Activated naive CD4-positive, alpha-beta T cell treated with Interleukin-2 at 50 U/mL for 16 hours (primary cell): ENCODE results near the gene PRDM2.
"Not testable (repeated sequence)": the region's sequence is repeated elsewhere in the genome, so short reads cannot be mapped to it uniquely, and the experiment has no call there.

Experiments used
- DNase-seq: peaks from one replicate; pipeline ENCODE4 v3.0.0-alpha.2; 2020

Gene PRDM2

DNA sequence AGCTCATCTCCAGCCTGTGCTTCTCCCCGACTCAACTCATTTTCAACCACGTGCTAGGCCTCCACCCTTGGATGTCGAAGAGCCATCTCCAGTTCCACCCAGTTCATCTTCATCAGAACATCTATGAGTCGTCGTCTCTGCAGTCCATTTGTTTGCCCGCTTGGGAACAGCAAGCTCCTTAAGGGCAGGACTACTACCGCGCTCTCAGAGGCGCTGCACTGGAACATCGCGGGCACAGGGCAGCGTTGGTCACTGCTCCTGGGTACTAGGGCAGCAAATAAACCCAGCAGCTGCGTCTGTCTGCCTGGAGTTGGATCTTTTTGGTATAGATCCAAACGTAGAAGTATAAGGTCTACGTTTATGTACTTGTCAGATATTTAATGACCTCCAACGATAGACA lies 478 bp upstream of the PRDM2 start:
- peak; percentile 3 for DNase-seq

DNA sequence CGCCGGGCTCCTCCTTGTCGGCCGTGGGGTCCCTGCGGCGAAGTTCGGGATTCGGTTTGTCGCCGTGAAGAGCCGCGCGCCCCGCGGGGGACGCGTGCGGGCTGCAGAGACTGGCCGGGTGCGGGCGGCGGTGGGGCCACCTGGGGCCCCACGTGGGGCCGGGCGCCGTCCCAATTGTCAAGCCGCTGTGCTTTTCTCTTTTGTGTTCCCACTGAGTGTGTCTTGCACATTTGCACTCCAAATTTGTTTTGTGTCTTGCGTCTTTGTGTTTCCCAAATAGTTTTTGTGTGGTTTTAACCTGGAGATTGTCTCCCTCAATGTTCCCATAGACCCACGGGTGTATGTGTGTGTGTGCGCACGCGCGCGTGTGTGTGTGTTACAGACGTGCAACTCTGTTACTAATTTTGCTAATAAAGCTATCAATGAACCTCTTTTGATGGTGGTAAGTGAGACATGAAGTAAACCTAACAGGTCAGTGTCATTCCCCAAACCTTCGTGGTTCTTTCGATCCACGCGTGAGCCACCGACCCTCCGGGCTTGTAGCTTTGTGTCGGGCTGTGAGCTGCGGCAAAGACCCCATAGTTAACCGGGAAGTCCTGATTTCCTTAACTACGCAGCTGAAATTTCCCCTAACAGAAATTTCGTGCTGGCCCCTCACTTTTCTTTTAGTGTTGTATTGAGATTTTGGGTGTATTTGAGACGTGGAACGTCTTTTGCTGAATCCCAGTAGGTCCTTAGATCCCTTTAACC lies 708 bp downstream of the PRDM2 start:
- peak; percentile 47 for DNase-seq

DNA sequence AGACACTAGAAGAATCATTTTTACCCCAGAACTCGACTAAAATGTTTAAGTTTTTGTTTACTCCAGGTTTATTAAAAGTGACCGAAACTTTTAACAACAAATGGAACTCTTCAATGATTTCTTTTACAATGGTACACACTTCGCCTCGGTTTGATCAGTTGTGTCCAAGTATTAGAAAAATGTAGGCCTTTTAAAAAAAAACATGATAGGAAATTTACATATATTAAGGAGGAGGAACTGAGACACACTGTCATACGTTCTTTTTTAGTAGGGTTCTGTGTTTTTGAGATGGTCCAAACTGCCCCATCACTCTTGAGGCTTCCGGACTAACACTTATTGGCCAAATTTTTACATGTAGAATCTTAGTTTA lies 1.3 kb downstream of the PRDM2 start:
- DNase-seq: no peak

DNA sequence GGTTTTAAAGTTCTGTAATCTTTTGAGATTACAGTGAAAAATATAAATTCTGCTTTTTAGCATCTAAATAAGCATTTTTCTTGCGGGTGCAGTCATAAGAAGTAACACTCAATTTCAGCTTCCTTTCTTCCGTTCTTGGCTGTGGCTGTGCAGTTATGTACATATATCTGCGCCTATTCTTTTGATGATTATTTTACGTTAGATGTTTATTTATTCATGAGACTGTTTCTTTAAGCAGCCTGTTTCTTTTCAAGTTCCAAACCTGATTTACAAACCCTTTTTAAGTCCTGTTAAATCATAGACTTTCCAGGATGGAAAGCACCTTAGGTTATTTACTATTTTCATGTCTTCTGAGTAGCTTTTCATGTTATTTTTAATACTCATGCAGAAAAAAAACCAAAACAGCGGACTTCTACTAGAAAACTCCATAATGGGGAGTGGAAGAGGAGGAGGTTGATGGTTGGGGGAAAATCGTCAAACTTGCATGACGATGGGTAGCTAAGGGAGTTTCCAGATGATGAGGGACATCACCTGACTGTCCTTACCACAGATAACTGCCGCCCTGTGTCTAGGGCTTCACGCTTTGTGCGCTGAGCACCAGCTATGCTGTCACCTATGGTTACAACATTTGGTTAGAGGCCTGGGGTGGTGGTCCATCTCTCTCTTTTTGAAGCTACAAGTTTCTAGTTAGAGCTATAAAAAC lies 2.6 kb downstream of the PRDM2 start:
- DNase-seq: peak; percentile 74

DNA sequence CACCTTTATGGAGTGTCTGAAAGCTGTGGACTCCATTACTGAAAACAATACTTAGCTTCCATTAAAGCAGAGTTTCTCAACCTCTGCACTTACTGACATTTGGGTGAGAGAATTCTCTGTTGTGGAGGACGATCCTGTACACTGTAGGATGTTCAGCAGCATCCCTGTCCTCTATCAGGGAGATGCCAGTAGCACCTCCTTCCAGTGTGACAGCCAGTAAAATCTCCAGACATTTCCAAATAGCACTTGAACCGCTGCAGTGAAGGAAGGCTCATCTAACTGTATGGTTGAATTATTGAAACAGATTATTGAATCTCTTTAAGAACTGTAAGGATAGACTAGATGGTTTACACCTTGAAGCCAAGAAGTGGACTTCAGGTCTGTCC lies 3.1 kb downstream of the PRDM2 start:
- no peak for DNase-seq

DNA sequence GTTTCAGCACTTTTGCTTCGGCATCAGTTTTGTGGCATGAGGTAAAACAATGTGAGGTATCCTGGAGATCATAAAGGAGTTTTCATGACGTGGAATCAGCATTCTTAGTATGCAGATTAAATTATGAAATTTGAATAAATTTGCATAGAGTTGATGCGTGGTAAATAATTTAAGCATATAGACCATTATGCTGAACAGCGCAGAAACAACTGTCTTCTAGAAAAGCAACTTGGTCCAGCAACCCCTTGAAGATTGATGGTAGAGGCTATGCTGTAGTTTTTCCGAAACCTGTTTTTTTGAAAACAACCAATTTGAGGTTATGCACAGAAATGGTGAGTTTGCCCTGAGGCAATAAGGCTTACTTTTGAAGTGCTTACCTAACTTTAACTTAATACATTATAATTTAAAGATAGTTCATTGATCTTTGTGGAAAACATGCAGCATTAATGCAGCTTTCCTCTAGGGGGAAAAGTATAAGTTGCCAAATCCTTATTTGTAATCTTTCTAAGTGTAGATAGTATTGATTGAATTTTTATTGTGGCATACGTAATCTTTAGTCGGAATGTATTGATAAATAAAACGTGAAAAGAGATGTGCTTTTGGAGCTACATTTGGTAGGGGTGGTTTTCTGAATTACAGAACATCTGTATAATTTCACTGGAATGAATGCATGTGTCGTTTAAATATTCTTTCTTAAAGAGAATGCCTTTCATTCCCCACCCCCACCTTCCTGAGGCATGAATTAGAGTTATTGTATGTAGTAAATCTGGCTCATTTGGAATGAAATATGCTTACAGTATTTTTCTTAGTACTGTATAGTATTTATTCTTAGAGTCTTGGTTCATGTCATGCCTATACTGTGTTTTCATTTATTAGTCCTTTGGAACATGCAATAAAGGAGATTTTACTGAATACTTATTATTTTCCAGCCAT lies 3.8 kb downstream of the PRDM2 start:
- no peak for DNase-seq

DNA sequence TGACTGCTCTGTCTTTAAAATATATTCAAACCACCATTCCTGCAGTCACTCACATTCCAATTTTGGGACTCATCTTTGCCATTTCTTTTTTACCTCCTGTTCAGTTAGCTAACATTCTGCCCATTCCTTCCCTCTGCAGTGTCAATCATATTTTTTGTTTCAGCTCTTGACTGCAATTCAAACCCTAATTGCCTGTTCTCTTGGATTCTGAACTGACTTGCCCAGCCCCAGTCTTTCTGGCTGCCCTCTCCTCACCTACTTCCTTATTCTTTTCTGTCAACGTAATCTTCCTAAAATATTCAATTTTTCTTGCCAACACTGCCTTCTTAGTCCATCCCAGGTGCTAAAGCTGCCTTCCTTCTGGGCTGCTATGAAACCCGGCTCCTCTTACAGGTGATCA lies 6.1 kb downstream of the PRDM2 start:
- no peak for DNase-seq

DNA sequence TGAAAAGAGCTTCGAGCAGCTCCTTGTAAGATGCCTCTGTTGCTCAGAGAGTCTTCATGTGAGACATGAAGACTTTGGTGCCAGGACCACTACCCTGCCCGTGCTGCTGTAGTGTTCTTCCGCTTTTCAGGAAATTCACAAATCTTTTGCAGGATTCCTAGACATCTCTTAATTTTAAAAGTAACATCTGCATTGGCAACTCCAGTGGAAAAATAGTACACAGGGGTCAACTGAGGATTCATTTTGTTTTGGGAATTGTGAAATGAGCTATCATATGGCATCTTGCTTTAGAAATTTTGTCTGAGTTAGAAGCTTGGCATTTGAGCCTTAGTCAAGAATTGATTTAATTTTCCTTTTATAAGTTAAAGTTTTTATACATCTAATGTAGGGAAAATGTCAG lies 7.2 kb downstream of the PRDM2 start:
- no peak for DNase-seq

DNA sequence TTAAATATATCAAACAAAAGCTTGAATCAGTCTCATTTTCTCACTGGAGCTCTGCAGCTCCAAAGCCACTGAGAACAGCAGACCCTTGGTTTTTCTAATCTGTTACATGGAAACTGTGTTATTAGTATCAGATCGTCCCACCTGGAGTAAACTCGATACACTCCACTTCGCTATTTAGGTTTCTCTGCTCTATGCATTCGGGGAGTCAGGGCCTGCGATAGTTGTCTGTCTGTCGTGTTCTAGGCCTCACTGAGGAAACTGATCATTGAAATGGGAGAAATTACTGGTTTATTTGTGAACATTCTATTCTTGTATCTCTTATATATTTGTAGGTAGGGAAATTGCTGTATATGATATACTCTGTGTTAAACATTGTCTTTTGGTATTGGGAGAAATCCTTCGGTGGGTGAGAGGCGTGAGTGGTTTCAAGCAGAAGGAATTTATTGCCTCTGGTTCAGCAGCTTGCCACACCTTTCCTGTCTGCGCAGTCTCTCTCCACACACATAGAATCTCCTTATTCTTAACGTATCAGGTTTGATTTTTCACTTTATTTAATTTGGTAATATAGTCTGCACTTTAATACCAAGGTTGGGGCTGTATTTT lies 8.5 kb downstream of the PRDM2 start:
- DNase-seq: no peak

DNA sequence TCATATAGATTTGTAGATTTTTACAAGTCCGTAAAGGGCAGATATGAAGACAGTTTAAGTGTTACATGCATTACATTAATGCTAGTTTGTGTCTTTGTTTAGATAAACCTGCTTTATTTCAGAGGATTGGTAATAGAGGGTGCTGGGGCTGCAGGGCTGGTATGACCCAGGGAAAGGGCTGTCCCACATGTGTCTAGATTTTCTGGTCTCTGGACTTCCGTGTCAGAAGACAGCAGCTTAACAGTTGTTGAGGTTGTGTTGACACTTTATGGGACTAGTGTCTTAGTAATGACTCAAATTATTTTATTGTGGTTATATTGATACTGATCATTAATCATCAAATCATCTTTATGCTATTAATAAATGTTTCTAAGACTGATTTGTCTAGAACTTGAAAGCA lies 10.1 kb downstream of the PRDM2 start:
- DNase-seq: no peak

DNA sequence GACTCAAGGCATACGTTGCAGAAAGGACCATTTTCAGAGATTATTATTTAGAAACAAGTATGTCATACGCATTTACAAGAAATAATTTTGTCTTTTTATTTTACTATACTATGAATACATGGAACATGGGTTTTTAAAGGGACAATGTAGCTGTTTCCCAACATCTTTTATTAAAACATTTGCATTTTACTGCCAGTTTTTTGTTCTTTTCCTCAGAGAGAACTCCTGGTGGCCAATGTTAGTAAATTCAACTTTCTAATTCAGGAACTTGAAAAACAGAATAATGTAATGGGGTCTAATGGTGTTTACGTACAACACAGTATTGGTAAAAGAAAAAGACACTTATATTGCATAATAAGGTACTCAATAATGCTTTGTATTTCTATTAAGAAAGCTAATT lies 14.9 kb downstream of the PRDM2 start:
- no peak for DNase-seq

DNA sequence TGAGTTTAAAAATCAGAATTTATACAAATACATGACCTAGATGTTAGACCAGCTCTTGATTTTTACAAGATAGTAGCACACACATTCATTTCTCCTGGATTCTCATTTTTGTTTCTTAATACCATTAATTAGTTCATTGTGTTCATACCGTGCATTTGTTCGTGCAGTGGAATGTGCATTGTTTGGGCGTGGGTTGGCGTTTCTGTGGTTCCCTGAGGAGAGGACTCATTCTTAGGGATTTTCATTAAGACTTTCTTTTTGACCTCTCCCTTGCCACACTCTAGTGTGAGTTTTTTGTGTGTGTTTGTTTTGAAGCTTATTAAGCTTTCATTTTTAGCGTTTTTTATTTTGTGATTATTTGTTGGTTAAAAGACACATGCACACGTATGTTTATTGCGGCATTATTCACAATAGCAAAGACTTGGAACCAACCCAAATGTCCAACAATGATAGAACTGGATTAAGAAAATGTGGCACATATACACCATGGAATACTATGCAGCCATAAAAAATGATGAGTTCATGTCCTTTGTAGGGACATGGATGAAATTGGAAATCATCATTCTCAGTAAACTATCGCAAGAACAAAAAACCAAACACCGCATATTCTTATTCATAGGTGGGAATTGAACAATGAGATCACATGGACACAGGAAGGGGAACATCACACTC lies 15.8 kb downstream of the PRDM2 start:
- not testable (repeated sequence) for DNase-seq

DNA sequence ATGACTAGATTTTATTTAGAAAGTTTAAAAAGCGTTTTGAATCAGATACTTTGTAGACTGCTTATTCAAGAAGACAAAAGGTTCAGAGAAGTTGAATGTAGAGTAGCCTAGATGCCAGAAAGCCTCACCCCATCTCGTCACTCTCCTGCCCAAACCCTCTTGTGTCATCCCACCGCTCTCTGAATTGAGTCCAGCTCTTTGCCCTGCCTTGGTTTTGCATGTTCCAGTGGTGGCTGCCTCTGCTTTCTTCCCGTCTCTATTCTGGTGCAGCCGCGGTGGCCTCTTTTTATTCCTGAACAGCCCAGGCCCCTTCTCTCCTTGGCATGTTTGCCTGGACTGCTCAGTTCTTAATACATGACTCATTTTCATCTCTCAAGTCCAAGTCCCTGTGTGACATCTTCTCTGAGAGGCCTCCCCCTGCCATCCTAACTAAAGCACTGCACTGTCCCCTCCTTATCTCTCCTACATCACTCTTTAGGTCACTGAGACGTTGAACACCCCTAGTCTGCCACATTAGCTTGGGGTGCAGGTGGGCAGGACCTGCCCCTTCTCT lies 22.9 kb downstream of the PRDM2 start:
- DNase-seq: no peak

DNA sequence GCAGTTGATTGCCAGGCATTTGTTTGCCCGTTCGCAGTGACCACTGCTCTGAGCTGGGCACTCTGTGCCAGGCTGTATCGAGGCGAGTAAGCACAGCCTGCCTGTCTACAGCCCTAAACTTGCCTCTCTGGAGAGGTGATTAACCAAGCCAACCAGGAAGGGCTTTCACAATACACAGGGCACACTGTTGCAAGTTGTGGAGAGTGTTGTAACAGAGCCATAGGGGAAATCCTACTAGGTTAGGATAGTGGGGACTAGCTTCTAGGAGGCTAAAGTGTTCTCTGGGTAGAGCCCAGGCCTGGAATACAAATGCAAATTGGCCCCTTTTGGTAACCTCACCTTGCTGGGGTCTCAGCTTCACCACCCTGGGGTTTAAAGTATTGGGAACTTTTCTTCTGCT lies 23.8 kb downstream of the PRDM2 start:
- no peak for DNase-seq

DNA sequence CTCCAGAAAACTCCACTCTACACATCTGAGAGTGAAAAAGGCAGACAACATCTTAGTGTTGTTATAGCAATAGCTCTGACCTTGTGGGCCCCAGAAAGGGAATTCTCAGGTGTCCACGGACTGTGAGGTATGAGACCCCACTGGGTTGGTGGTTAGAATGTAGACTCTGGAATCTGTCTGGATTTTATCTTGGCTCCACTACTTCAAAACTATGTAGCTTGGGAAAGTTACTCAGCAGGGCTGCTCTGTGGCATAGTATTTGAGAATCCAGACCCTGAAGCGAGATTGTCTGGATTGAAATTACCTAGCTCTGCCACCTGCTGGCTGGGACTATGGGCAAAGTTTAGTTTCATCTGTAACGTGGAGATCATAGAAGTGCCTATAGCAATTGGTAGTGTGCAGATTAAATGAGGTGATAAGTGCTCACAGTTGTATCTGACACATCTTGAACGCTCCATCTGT lies 25.8 kb downstream of the PRDM2 start:
- peak; percentile 50 for DNase-seq

DNA sequence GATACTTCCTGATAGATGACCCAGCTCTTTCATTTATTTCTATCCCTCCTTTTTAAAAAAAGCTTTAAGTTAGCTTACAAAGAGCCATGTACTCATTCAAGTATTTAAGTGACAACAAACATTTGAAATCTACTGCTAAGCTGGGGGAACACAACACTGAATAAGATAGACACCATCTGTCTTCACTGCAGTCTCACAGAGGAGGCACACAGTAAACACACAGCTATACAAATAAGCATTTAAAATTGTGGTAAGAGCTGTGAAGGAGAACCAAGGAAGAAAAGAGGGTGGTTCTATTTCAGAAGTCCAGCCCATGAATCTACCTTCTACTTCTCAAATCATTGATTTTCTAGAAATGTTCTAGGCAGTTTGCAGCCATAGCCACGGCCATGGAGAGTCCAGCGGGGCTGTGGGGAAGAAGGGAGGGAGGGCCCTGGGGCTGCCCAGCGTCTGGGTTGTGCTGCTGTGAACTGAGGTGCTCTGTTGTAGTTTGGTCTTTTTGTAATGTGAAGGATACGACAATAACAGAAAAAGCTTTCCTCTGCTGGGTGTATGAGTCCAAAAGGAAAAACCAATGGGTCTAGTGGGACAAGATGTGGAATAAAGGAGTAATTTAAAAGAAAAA lies 28.2 kb downstream of the PRDM2 start:
- DNase-seq: no peak

DNA sequence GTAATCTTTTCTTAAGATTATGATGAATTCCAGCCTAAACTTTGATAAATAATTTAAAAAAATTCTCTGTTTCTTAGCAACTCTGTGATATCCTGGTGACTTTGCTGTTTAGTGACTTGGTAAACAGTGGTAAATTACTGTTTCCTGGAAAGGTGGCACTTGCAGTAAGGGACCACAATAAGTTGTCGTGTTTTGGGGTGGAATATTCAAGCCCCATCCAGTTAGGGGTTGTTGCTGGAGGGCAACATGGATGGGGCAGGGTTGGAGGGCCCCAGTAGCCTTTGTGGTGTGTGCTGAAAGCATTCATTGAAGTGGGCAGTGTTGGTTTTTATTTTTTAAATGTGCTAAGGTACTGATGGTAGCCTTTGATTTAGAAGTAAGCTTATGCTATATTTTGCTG lies 30.3 kb downstream of the PRDM2 start:
- no peak for DNase-seq

DNA sequence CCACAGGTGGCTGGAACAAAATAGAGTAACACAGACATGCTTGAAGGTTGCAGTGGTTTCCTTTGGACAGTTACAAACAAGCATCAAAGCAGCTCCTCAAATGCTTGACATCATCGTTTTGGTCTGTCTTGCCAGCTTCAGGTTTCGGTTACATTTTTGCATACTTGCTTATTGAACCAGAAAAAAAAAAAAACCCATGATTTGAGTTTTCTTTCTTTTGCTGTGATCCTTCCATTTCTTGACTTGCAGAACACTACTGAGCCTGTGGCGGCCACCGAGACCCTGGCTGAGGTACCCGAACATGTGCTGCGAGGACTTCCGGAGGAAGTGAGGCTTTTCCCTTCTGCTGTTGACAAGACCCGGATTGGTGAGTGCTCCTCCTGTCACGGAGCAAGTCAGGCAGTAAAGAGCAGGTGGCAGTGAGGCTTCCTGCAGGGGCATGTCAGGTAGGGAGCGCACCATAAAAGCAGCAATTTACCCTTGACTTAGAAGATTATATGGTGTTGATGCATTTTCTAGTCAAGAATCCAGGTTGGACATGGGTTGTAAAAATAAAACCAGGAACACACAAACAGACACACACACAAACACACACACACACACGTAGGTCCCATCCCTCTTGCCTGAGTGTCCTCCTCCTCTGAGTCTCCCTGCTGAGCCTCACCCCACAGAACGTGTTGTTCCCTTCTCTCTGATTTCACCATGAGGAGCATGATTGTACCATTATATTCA lies 30.9 kb downstream of the PRDM2 start:
- peak; percentile 82 for DNase-seq

DNA sequence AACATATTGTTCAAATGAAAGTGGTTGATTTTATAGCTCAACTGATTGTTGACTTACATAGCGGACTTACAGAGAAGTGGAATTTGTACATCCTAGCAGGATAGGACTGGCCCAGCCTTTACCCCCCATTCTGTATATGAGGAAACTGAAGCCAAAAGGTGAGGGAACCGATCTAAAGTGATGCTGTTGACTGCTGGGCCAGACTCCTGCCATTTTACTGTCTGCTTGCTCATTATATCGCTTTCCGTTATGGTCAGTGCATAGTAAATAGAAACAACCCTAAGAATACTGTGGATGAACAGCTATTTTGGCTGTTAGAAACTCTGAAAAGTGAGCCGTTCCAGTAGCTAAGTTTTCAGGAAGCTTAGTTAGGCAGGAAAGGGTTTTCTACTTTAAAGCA lies 31.9 kb downstream of the PRDM2 start:
- DNase-seq: no peak

DNA sequence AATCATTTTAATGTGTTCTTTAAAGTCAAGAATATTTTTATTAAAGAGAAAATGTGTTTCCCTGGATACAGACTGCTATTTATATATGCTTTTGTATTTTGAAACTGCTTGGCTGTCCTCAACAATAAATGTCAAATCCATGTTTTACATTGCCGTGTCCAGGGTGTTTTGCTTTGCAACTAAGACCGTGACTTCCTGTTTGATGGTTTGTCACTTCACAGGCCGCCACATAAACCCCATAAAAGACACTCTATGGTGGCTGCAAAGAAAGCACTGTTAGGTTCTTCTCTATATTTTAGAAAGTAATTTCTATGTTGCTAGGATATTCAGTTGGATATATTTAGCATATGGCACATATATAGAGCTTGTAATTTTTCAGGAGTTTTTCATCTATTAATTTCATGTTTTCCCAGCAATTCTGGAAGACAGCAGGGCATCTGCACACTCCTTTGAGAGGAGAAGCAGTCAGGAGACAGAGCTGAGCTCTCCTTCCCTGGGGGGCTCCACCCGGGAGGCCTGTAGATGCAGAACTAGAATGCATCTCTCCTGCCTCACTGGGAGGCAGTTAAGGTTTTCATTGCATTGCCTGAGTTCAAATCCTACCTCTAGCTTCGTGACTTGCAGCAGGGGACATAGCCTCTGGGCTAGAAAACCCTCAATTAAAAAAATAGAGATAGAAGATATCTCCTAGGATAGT lies 33.1 kb downstream of the PRDM2 start:
- DNase-seq: peak; percentile 16
